ENCODE results near the gene PRKCH.

DNA sequence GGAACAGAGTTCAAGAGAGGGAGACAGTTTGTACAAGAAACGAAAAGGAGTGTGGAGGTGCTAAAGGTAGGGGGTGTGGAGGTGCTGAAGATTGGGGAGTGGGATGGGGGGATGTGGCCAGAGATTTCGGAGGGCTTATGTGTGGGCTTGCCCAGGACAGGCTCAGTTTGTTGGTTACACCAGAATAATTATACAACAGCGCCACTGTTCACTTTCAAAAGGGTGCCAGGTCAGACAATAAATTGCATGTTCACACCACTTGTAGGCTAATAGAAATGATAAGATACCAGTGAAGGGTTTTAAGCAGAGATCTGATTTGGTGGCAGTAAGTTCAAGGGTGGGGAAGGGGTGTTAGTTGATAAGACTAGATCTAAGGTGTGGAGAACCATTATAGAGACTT lies 75.3 kb downstream of the PRKCH start:
- TF ChIP-seq EZH2 (IDR thresholded peaks at IDR 0.05; ENCODE audit: borderline replicate concordance, insufficient read depth, low read length, poor library complexity, severe bottlenecking): no peak
- TF ChIP-seq CTCF (IDR thresholded peaks at IDR 0.05; ENCODE audit: poor library complexity, severe bottlenecking): no peak
- no peak for TF ChIP-seq TAF1 (IDR thresholded peaks at IDR 0.05; ENCODE audit: low read depth)
- TF ChIP-seq, protein P1, sequence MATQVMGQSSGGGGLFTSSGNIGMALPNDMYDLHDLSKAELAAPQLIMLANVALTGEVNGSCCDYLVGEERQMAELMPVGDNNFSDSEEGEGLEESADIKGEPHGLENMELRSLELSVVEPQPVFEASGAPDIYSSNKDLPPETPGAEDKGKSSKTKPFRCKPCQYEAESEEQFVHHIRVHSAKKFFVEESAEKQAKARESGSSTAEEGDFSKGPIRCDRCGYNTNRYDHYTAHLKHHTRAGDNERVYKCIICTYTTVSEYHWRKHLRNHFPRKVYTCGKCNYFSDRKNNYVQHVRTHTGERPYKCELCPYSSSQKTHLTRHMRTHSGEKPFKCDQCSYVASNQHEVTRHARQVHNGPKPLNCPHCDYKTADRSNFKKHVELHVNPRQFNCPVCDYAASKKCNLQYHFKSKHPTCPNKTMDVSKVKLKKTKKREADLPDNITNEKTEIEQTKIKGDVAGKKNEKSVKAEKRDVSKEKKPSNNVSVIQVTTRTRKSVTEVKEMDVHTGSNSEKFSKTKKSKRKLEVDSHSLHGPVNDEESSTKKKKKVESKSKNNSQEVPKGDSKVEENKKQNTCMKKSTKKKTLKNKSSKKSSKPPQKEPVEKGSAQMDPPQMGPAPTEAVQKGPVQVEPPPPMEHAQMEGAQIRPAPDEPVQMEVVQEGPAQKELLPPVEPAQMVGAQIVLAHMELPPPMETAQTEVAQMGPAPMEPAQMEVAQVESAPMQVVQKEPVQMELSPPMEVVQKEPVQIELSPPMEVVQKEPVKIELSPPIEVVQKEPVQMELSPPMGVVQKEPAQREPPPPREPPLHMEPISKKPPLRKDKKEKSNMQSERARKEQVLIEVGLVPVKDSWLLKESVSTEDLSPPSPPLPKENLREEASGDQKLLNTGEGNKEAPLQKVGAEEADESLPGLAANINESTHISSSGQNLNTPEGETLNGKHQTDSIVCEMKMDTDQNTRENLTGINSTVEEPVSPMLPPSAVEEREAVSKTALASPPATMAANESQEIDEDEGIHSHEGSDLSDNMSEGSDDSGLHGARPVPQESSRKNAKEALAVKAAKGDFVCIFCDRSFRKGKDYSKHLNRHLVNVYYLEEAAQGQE (IDR thresholded peaks at IDR 0.05; ENCODE audit: borderline replicate concordance): no peak
- TF ChIP-seq RAD21 (conservative IDR thresholded peaks at IDR 0.05): no peak
- TF ChIP-seq POLR2AphosphoS5 (IDR thresholded peaks at IDR 0.05): no peak
- no peak for TF ChIP-seq EP300 (conservative IDR thresholded peaks at IDR 0.05; ENCODE audit: poor library complexity, severe bottlenecking)
- no peak for TF ChIP-seq SMC3 (conservative IDR thresholded peaks at IDR 0.05; ENCODE audit: poor library complexity)
- TF ChIP-seq MXI1 (conservative IDR thresholded peaks at IDR 0.05; ENCODE audit: poor library complexity, severe bottlenecking): no peak
